ENCODE data around the gene GALNT2. TPM values are rescaled to one million over a fixed set of nuclear protein-coding genes. Genes with fewer than 3 reads are reported as not detected.

GALNT2 gene
- total and polyA plus RNA-seq, 2 of the 13 experiments (the other 11 are each of a cell fraction or from before 2014, with no cell fraction given), result 39.3 to 39.6 TPM

GRCh38 chr1:230105754-230106625, 39.0 kb downstream of the GALNT2 start (continued):
- TF ChIP-seq ATF7-NPFF (CRISPR knock-in tag; IDR thresholded peaks at IDR 0.05; ENCODE audit: low read depth) (no peak), MIER3 (CRISPR knock-in tag; IDR thresholded peaks at IDR 0.05; ENCODE audit: borderline replicate concordance) (peak; percentile 50; the same call in 1 of the 2 replicates), ZNF7 (CRISPR knock-in tag; IDR thresholded peaks at IDR 0.05) (no peak), ZNF225 (CRISPR knock-in tag; IDR thresholded peaks at IDR 0.05) (no peak), PHF5A (CRISPR knock-in tag; IDR thresholded peaks at IDR 0.05; ENCODE audit: low read depth, unreplicated experiment) (no peak), THRA (CRISPR knock-in tag; IDR thresholded peaks at IDR 0.05; ENCODE audit: borderline replicate concordance) (peak; percentile 49; the same call in 1 of the 2 replicates), MEIS2 (CRISPR knock-in tag; IDR thresholded peaks at IDR 0.05) (peak; percentile 57; the same call in 1 of the 2 replicates), IKZF5 (CRISPR knock-in tag; IDR thresholded peaks at IDR 0.05) (peak; percentile 68), ZNF639 (CRISPR knock-in tag; conservative IDR thresholded peaks at IDR 0.05) (no peak), PTBP1 (IDR thresholded peaks at IDR 0.05; ENCODE audit: low read depth, low read length, poor library complexity, severe bottlenecking) (no peak), SP140L (CRISPR knock-in tag; IDR thresholded peaks at IDR 0.05; ENCODE audit: borderline replicate concordance) (no peak), HNF1B (CRISPR knock-in tag; IDR thresholded peaks at IDR 0.05) (peak; percentile 95), ATF7 (IDR thresholded peaks at IDR 0.05) (0 out of 2 replicates have a peak, but pooled peaks have one; percentile 20), ATF7 (CRISPR knock-in tag; IDR thresholded peaks at IDR 0.05) (peak; percentile 69; the same call in 1 of the 2 replicates), SSRP1 (CRISPR knock-in tag; IDR thresholded peaks at IDR 0.05) (no peak), SAP130 (CRISPR knock-in tag; IDR thresholded peaks at IDR 0.05; ENCODE audit: low read depth) (peak; percentile 97), GABPB1 (CRISPR knock-in tag; IDR thresholded peaks at IDR 0.05) (peak; percentile 14; the same call in 1 of the 2 replicates), FOXC1 (CRISPR knock-in tag; IDR thresholded peaks at IDR 0.05; ENCODE audit: borderline replicate concordance) (no peak), RNF219 (CRISPR knock-in tag; IDR thresholded peaks at IDR 0.05) (no peak), SP1 (IDR thresholded peaks at IDR 0.05) (no peak), SP1 (CRISPR knock-in tag; IDR thresholded peaks at IDR 0.05) (no peak), MXI1 (IDR thresholded peaks at IDR 0.05; ENCODE audit: borderline replicate concordance, low read depth, low read length) (peak; percentile 83; the same call in 1 of the 3 replicates), AGO1 (IDR thresholded peaks at IDR 0.05; ENCODE audit: low read depth, low read length, poor library complexity, severe bottlenecking) (no peak)

Measured in HepG2 (cell line).